Ishikawa (cell line): Measurements from ENCODE around the gene CYP27A1.

Source experiments
- CEBPB ChIP-seq: IDR thresholded peaks from 2 replicates; pipeline ENCODE4 v1.6.1; 2012
- CREB1 ChIP-seq: IDR thresholded peaks from 2 replicates; pipeline ENCODE4 v1.6.1; 2012; ENCODE audit warnings: low read depth
- EGR1 ChIP-seq: IDR thresholded peaks from 2 replicates; pipeline ENCODE4 v1.6.1; 2012
- EP300 ChIP-seq: IDR thresholded peaks from 2 replicates; pipeline ENCODE4 v1.6.1; 2012; ENCODE audit warnings: borderline replicate concordance
- FOXM1 ChIP-seq: IDR thresholded peaks from 2 replicates; pipeline ENCODE4 v1.6.1; 2012; ENCODE audit warnings: low read depth, borderline replicate concordance
- NFIC ChIP-seq: IDR thresholded peaks from 2 replicates; pipeline ENCODE4 v1.6.1; 2012
- RAD21 ChIP-seq: IDR thresholded peaks from 2 replicates; pipeline ENCODE4 v1.6.1; 2012; ENCODE audit warnings: low read depth
- TAF1 ChIP-seq: IDR thresholded peaks from 2 replicates; pipeline ENCODE4 v1.6.1; 2012; ENCODE audit warnings: low read depth, mild to moderate bottlenecking
- TCF12 ChIP-seq: IDR thresholded peaks from 2 replicates; pipeline ENCODE4 v1.6.1; 2012; ENCODE audit warnings: low read depth
- TEAD4 ChIP-seq: IDR thresholded peaks from 2 replicates; pipeline ENCODE4 v1.6.1; 2012
- YY1 ChIP-seq: IDR thresholded peaks from 2 replicates; pipeline ENCODE4 v1.6.1; 2012; ENCODE audit warnings: low read depth
- ZBTB7A ChIP-seq: IDR thresholded peaks from 2 replicates; pipeline ENCODE4 v1.6.1; 2012; ENCODE audit warnings: low read depth
- TF ChIP-seq, protein P1 (sequence below): IDR thresholded peaks from 2 replicates; pipeline ENCODE4 v1.6.1; 2012
- TF ChIP-seq, protein P2 (sequence below): IDR thresholded peaks from 2 replicates; pipeline ENCODE4 v1.6.1; 2012; ENCODE audit warnings: low read depth, mild to moderate bottlenecking
- TF ChIP-seq, protein P3 (sequence below): IDR thresholded peaks from 2 replicates; pipeline ENCODE4 v1.6.1; 2012

The CYP27A1 gene

DNA sequence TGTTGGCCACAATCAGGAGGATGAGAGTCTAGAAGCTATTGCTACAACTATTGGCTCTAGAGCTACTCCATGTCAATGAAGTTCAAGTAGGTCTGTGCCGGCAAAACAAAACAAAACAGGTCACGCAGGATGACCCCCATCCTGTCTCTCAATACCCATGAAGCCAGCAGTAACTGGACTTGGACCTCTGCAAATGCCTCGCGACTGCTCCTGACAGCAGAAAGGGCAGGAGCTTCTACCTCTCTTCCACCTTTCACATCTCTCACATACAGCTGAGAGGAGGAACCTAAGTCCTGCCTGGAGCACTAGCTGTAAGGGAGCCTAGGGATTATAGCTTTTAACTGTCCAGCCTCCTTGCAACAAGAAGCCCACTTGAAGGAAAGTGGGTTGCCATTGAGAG is 33.7 kb downstream of the CYP27A1 start:
- TF ChIP-seq CEBPB (no peak), EP300 (no peak), ZBTB7A (no peak), CREB1 (no peak), NFIC (no peak), RAD21 (no peak), TCF12 (no peak), FOXM1 (no peak), TAF1 (no peak), TEAD4 (no peak), YY1 (no peak), EGR1 (no peak)
- TF ChIP-seq, protein P1, sequence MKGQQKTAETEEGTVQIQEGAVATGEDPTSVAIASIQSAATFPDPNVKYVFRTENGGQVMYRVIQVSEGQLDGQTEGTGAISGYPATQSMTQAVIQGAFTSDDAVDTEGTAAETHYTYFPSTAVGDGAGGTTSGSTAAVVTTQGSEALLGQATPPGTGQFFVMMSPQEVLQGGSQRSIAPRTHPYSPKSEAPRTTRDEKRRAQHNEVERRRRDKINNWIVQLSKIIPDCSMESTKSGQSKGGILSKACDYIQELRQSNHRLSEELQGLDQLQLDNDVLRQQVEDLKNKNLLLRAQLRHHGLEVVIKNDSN, result no peak
- TF ChIP-seq, protein P2, sequence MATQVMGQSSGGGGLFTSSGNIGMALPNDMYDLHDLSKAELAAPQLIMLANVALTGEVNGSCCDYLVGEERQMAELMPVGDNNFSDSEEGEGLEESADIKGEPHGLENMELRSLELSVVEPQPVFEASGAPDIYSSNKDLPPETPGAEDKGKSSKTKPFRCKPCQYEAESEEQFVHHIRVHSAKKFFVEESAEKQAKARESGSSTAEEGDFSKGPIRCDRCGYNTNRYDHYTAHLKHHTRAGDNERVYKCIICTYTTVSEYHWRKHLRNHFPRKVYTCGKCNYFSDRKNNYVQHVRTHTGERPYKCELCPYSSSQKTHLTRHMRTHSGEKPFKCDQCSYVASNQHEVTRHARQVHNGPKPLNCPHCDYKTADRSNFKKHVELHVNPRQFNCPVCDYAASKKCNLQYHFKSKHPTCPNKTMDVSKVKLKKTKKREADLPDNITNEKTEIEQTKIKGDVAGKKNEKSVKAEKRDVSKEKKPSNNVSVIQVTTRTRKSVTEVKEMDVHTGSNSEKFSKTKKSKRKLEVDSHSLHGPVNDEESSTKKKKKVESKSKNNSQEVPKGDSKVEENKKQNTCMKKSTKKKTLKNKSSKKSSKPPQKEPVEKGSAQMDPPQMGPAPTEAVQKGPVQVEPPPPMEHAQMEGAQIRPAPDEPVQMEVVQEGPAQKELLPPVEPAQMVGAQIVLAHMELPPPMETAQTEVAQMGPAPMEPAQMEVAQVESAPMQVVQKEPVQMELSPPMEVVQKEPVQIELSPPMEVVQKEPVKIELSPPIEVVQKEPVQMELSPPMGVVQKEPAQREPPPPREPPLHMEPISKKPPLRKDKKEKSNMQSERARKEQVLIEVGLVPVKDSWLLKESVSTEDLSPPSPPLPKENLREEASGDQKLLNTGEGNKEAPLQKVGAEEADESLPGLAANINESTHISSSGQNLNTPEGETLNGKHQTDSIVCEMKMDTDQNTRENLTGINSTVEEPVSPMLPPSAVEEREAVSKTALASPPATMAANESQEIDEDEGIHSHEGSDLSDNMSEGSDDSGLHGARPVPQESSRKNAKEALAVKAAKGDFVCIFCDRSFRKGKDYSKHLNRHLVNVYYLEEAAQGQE, result no peak
- TF ChIP-seq, protein P3, sequence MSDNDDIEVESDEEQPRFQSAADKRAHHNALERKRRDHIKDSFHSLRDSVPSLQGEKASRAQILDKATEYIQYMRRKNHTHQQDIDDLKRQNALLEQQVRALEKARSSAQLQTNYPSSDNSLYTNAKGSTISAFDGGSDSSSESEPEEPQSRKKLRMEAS, result no peak

DNA sequence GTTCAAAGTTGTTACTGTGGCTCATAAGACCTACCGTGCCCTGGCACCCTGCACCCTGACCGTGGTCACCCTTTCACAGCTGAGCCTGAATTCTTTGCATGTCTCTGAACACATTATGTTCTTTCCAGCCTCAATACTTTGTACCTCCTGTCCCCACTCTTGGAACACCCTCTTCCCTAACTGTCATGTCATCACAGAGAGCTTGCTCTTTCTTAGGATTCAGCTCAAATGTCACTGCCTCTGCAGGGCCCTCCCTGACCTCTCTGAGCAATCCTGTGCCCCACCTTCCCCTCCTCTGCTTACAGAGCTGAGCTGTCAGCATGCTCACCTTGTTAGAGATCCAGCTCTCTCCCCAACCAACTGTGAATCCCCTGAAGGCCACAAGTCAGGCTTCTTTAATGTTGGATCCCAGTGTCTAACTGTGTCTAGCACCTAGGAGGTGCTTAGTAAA is 34.6 kb downstream of the CYP27A1 start:
- no peak for TF ChIP-seq ZBTB7A
- TF ChIP-seq RAD21, result no peak
- no peak for TF ChIP-seq EP300
- no peak for TF ChIP-seq NFIC
- TF ChIP-seq, protein P2, result no peak
- TF ChIP-seq YY1, result no peak
- no peak for TF ChIP-seq FOXM1
- no peak for TF ChIP-seq TCF12
- no peak for TF ChIP-seq CEBPB
- TF ChIP-seq, protein P3, result no peak
- TF ChIP-seq TEAD4, result no peak

DNA sequence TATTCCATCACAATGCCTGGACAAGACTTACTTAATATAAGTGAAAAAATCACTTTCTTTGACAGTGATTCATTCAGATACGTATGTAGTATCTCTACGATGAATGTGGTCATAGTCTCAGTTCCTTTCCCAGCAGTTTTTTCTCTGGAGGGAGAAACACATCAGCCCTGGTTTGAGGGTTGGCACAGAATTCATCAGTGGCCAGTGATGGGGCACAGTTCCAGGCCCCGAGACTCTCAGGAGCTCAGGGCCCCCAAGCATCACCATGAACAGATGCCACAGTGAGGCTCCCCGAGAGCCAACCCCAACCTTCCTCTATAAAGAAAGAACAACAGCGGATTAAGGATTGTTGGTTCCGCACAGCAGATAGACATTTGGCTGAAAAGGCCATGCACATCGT is 37.1 kb downstream of the CYP27A1 start:
- TF ChIP-seq TCF12 (no peak), TAF1 (no peak), FOXM1 (no peak), NFIC (no peak), CEBPB (no peak), CREB1 (no peak), YY1 (no peak), TEAD4 (no peak)
- TF ChIP-seq, protein P1, result no peak
- TF ChIP-seq, protein P2, result no peak

GRCh38 chr2:218820746-218821369 is 38.9 kb downstream of the CYP27A1 start:
- TF ChIP-seq, protein P1, result no peak
- no peak for TF ChIP-seq TEAD4
- TF ChIP-seq, protein P3, result no peak
- TF ChIP-seq EGR1, result no peak
- TF ChIP-seq, protein P2, result no peak
- TF ChIP-seq TCF12, result no peak
- TF ChIP-seq CREB1, result no peak
- no peak for TF ChIP-seq CEBPB
- no peak for TF ChIP-seq FOXM1
- TF ChIP-seq YY1, result no peak
- TF ChIP-seq EP300, result no peak
- no peak for TF ChIP-seq ZBTB7A
- no peak for TF ChIP-seq RAD21
